Cardiac muscle cell (in vitro differentiated cells and primary cell): ENCODE data around the gene KNSTRN. TPM values are rescaled to one million over a fixed set of nuclear protein-coding genes. Genes with fewer than 3 reads are reported as not detected.

ENCODE experiments used
- DNase-seq, 2 donors: peaks; one replicate each; pipeline versions ENCODE4 v3.0.0 to v3.0.0-alpha.2; 2010 to 2017; ENCODE audit warnings: low read depth in 1 of 2, low spot score in 1 of 2
- H3K27ac ChIP-seq: fragments of 200-600 bp; sonication (generic); 2 replicates; pipeline ENCODE4 v1.5.1; 2016
- H3K27me3 ChIP-seq: fragments of 200-600 bp; sonication (generic); 2 replicates; pipeline ENCODE4 v1.6.0; 2016; ENCODE audit warnings: control low read depth
- H3K36me3 ChIP-seq: fragments of 200-600 bp; sonication (generic); 2 replicates; pipeline ENCODE4 v1.5.1; 2016; ENCODE audit warnings: control low read depth
- H3K4me1 ChIP-seq: fragments of 200-600 bp; sonication (generic); 2 replicates; pipeline ENCODE4 v1.8.1; 2017; ENCODE audit warnings: low read depth, mild to moderate bottlenecking, mixed run types
- H3K4me3 ChIP-seq: fragments of 200-600 bp; sonication (generic); 2 replicates; pipeline ENCODE4 v1.5.1; 2016; ENCODE audit warnings: mild to moderate bottlenecking
- H3K9me3 ChIP-seq: fragments of 200-600 bp; sonication (generic); 2 replicates; pipeline ENCODE4 v1.5.1; 2017; ENCODE audit warnings: low read depth, mild to moderate bottlenecking, control low read depth
- polyA plus RNA-seq: library from polyadenylated mRNA; unstranded; fragments of >200 nt; fragmentation: Nextera tagmentation; extraction: Ambion mirVana; gene quantifications from 2 replicates; pipeline ENCODE4 v1.2.1, GENCODE V29; 2016
- total RNA-seq: library from RNA; depleted of rRNA; stranded (reverse); fragments of >200 nt; gene quantifications from 2 replicates; pipeline ENCODE4 v1.2.3, GENCODE V29; 2016
- TF ChIP-seq, protein P1 (sequence below): IDR thresholded peaks from 2 replicates; pipeline ENCODE4 v1.5.1; 2012; ENCODE audit warnings: low read depth, mild to moderate bottlenecking, low read length

KNSTRN gene
- total and polyA plus RNA-seq, 2 experiments from 2014 or later = 23.0 to 84.3 TPM

DNA sequence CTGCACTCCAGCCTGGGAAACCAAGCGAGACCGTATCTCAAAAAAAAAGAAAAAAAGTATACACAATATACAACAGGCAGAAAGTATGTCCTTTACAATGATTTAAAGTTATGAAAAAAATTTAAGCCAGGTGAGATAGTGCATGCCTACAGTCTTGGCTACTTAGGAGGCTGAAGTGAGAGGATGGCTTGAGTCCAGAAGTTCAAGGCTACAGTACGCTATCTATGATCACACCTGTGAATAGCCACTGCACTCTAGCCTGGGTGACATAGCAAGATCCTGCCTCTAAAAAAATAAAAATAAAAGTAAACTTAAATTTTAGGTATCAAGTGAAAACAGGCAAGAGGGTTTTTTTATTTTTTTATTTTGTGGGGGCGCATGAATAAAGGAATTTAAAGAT lies 3.1 kb upstream of the KNSTRN start:
- H3K27ac ChIP-seq = no peak overlapping the region
- no peaks in the 10 kb centered on the region for H3K36me3 ChIP-seq
- no peaks in the 10 kb centered on the region for H3K4me1 ChIP-seq
- no peaks in the 10 kb centered on the region for H3K9me3 ChIP-seq
- DNase-seq = no peak
- H3K4me3 ChIP-seq = no peak overlapping the region
- TF ChIP-seq, protein P1, sequence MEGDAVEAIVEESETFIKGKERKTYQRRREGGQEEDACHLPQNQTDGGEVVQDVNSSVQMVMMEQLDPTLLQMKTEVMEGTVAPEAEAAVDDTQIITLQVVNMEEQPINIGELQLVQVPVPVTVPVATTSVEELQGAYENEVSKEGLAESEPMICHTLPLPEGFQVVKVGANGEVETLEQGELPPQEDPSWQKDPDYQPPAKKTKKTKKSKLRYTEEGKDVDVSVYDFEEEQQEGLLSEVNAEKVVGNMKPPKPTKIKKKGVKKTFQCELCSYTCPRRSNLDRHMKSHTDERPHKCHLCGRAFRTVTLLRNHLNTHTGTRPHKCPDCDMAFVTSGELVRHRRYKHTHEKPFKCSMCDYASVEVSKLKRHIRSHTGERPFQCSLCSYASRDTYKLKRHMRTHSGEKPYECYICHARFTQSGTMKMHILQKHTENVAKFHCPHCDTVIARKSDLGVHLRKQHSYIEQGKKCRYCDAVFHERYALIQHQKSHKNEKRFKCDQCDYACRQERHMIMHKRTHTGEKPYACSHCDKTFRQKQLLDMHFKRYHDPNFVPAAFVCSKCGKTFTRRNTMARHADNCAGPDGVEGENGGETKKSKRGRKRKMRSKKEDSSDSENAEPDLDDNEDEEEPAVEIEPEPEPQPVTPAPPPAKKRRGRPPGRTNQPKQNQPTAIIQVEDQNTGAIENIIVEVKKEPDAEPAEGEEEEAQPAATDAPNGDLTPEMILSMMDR = no peak
- no peaks in the 10 kb centered on the region for H3K27me3 ChIP-seq

DNA sequence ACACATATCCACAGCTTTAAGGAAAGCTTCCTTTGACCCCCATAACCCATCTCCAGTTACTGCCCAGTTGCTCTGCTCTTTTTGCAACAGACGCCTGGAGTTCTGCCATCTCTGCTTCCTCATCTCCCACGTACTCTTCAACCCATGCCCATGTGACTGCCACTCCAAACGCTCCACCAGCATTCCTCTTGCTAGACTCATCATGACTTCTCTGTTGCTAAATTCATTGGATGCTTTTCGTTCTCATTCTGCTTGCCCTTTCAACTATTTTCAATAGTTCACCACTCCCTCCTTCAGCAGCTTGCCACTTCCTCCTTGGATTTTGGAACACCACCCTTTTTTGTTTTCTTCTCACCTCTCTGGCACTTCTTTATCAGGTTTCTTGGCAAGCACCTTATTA lies 2.7 kb upstream of the KNSTRN start:
- TF ChIP-seq, protein P1 = no peak
- Histone ChIP-seq H3K27me3 (no peaks in the 10 kb centered on the region), H3K27ac (no peak overlapping the region), H3K9me3 (no peaks in the 10 kb centered on the region), H3K4me1 (no peaks in the 10 kb centered on the region), H3K4me3 (no peak overlapping the region), H3K36me3 (no peaks in the 10 kb centered on the region)
- peak in 1 of 2 donors; percentile 98 for DNase-seq

- Histone ChIP-seq H3K27me3 (no peaks in the 10 kb centered on the region), H3K9me3 (no peaks in the 10 kb centered on the region), H3K4me1 (no peaks in the 10 kb centered on the region), H3K4me3 (no peak overlapping the region), H3K36me3 (no peaks in the 10 kb centered on the region), H3K27ac (no peak overlapping the region)
- no peak for DNase-seq
- TF ChIP-seq, protein P1 = no peak
These were observed 1.9 kb upstream of the KNSTRN start for GRCh38 chr15:40380636-40381035.

- Histone ChIP-seq H3K9me3 (no peaks in the 10 kb centered on the region), H3K4me3 (no peak overlapping the region), H3K36me3 (peaks cover 9% of the 10 kb centered on the region), H3K4me1 (no peaks in the 10 kb centered on the region), H3K27me3 (no peaks in the 10 kb centered on the region), H3K27ac (no peak overlapping the region)
- TF ChIP-seq, protein P1 = no peak
- no peak for DNase-seq
These were observed 547 bp upstream of the KNSTRN start for GRCh38 chr15:40381818-40382529.

GRCh38 chr15:40386480-40386879 lies 4.0 kb downstream of the KNSTRN start:
- no peaks in the 10 kb centered on the region for H3K9me3 ChIP-seq
- no peaks in the 10 kb centered on the region for H3K27me3 ChIP-seq
- H3K4me3 ChIP-seq = no peak overlapping the region
- peaks cover 33% of the 10 kb centered on the region for H3K36me3 ChIP-seq
- TF ChIP-seq, protein P1 = no peak
- H3K4me1 ChIP-seq = no peaks in the 10 kb centered on the region
- DNase-seq = no peak
- H3K27ac ChIP-seq = no peak overlapping the region
